ENCODE data around the gene CXXC1.
"Not testable (repeated sequence)": the region's sequence is repeated elsewhere in the genome, so short reads cannot be mapped to it uniquely, and the experiment has no call there.

CXXC1 gene

GRCh38 chr18:50274044-50274442, 13.4 kb downstream of the CXXC1 start:
- no peak for DNase-seq (ENCODE audit: low read depth)

- DNase-seq (ENCODE audit: low read depth), result no peak
These were observed 14.1 kb downstream of the CXXC1 start for GRCh38 chr18:50273203-50274043.

GRCh38 chr18:50272568-50272967, 14.9 kb downstream of the CXXC1 start:
- no peak for DNase-seq (ENCODE audit: low read depth)

GRCh38 chr18:50268022-50268747, 19.3 kb downstream of the CXXC1 start:
- DNase-seq (ENCODE audit: low read depth), result no peak

GRCh38 chr18:50266248-50266704, 21.2 kb downstream of the CXXC1 start, which contains the start of gene CFAP53:
TSS of gene CFAP53 (minus strand) at chr18:50266495. CDS start at chr18:50266404, 91 bp downstream.
- DNase-seq (ENCODE audit: low read depth), result no peak

GRCh38 chr18:50262977-50263376, 24.5 kb downstream of the CXXC1 start:
- no peak for DNase-seq (ENCODE audit: low read depth)

GRCh38 chr18:50250935-50251334, 36.6 kb downstream of the CXXC1 start:
- DNase-seq (ENCODE audit: low read depth), result no peak

GRCh38 chr18:50249576-50249975, 37.9 kb downstream of the CXXC1 start:
- no peak for DNase-seq (ENCODE audit: low read depth)

- DNase-seq (ENCODE audit: low read depth), result no peak
These were observed 39.9 kb downstream of the CXXC1 start for GRCh38 chr18:50247561-50247960.

- not testable (repeated sequence) for DNase-seq (ENCODE audit: low read depth)
These were observed 45.7 kb downstream of the CXXC1 start for GRCh38 chr18:50241768-50242167.

- no peak for DNase-seq (ENCODE audit: low read depth)
These were observed 47.4 kb downstream of the CXXC1 start for GRCh38 chr18:50240080-50240563.

- no peak for DNase-seq (ENCODE audit: low read depth)
These were observed 55.1 kb downstream of the CXXC1 start for GRCh38 chr18:50232419-50232818.
